Pulmonary artery endothelial cell (primary cell): Measurements from ENCODE around the gene RDH16. TPM values are rescaled to one million over a fixed set of nuclear protein-coding genes. Genes with fewer than 3 reads are reported as not detected.
"Not testable (repeated sequence)": the region's sequence is repeated elsewhere in the genome, so short reads cannot be mapped to it uniquely, and the experiment has no call there.

Source experiments
- DNase-seq: peaks from one replicate; pipeline ENCODE4 v3.0.0-alpha.2; 2011; ENCODE audit warnings: low read depth, low spot score
- total RNA-seq: library from RNA; depleted of rRNA; stranded (reverse); fragments of >200 nt; gene quantifications from 2 replicates; pipeline ENCODE4 v1.2.3, GENCODE V29; 2014

The RDH16 gene
- total RNA-seq, 1 donor from 2014 or later, result under 0.01 TPM

DNA sequence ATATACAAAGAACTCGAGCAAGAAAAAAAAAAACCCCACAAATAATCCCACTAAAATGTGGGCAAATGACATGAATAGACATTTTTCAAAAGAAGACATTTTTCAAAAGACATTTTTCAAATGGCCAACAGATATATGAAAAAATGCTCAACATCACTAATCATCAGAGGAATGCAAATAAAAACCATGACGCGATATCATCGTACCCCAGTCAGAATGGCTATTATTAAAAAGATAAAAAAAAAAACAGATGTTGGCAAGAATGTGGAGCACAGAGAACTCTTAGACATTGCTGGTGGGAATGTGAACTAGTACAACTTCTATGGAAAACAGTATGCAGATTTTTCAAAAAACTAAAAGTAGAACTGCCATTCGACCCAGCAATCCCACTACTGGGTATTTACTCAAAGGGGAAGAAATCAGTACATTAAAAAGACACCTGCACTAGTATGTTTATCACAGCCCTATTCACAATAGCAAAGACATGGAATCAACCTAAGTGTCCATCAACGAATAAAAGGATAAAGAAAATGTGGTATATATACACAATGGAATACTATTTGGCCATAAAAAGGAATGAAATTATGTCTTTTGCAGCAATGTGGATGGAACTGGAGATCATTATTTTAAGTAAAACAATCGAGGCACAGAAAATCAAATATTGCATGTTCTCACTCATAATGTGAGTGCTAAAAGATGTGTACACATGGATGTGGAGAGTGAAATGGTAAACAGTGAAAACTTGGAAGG is 32.6 kb upstream of the RDH16 start:
- DNase-seq, result no peak

DNA sequence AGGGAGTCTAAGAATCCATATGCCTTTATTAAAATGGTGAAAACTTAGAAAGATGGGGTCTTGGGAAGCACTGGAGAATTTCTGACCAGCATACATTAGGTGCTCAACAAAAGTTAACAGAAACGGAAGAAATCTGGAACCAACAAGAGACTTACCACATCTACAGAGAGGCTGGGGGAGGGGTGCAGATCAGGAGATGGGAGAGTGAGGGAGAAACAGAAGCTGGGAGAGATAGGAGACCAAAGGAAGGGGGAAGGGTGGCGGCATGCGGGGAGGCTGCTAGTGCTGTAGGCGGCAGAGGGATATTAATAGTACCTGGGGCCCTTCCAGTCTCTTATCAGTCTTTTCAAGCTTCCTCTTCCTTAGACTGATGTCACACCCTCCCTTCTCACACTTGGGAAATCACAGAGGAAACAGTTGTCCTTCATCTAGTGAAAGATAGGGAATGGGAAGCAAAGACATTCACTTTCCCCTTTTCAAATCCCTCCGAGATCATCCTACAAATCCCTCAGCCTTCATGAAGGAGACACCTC is 30.9 kb upstream of the RDH16 start:
- DNase-seq, result peak; percentile 51

DNA sequence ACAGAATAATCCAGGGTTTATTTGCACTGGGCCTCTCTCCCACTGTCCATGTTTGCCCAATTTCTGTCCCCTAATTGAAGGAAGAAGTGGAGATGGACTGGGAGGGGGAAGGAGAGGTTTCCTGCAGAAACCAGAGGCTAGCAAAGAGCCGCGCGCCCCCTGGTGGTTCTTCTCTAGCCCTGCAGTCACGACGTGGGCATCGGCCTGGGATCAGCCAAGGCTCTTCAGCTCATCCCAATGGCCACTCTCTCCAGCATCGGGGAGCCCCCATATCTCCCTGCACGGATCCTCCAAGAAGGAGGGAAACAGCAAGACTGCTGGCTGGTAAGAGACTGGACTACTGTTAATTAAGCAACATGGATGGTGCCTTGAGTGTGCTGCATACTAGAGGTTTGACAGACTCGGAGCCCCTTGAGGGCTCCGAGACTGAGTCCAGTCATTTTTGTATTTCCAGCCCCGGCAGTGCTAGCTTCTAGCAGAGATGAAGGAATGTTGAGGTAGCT is 30.2 kb upstream of the RDH16 start:
- DNase-seq, result no peak

DNA sequence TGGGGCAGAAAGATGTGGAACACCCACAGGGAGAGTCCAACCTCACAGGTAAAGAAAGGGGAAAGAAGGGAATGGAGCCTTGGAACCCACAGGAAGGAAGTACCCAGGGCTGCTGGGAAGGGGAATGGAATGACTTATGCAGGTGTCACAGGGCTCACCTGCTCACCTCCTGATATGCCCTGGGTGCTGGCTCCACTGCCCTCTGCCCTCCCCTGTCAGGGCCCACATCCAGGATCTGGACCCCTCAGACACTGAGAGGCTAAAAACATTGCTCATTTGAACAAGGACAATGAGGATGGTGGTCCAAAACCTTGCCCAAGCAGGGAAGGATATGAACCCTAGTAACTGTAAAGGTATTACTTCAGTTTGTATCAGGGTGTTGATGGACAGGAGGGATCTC is 29.6 kb upstream of the RDH16 start:
- DNase-seq, result no peak

DNA sequence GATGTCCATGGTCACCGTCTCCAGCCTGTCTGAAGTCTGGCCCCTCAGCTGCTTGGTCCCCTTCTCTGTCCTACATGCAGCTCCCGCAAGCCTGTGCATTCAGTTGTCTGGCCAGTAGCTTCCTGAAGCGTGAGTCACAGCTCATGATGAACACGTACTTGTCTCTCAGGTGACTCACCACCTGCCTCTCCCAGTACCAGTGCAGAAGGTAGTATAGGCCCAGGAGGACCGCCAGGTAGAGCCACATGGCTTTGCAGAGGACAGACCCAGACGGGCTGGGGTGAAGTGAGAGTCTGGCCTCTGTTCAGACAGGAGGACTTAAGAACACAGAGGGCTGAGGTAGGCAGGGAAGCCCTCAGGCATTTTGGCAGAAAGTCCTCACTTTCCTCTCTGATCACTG is 28.3 kb upstream of the RDH16 start:
- not testable (repeated sequence) for DNase-seq

DNA sequence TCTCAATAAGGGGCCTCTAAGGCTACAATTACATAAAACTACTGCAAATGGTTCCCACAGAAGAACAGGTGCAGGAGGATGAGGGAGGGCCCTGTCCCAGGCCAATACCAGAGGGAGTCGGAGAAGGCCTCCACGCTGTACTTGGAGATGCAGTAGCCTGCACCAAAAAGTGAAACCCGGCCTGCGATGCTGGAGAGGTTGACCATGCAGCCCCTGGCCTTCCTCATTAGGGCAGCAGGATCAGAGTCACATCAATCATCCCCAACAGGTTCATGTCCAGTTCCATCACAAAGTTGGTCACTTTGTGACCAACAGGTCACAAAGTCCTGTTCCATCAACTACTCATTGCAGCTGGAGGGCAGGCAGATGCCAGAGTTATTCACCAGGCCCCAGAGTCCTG is 26.0 kb upstream of the RDH16 start:
- DNase-seq, result no peak

DNA sequence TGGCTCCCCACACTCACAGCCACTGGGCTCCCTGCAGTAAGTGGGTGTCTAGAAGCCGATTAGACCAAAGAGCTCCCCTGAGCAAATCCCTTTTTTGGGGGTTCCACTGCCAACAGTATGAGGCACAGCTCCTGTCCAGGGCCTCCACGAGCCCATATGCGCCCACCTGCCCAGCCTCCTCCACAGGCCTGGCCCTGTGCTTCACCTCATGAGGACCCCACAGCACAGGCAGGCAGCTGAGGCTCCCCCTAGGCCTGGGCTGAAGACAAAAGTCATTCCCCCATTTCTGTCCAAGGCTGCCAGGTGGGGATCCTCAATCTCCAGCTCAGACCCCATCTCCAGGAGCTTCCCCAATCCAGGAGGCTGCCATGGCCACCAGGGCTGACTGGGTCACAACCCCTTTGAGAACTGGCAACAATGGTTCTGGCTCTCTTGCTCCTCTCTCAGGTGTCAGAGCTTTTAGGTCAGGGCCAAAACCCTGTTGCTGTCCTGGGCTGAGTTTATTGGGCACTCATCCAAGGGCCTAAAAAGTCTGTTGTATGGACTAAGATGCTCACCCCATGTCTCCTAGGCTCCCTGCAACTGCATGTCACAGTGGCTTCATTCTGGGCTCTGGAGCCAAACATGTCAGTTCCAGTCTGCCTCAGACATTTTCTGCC is 25.3 kb upstream of the RDH16 start:
- not testable (repeated sequence) for DNase-seq

DNA sequence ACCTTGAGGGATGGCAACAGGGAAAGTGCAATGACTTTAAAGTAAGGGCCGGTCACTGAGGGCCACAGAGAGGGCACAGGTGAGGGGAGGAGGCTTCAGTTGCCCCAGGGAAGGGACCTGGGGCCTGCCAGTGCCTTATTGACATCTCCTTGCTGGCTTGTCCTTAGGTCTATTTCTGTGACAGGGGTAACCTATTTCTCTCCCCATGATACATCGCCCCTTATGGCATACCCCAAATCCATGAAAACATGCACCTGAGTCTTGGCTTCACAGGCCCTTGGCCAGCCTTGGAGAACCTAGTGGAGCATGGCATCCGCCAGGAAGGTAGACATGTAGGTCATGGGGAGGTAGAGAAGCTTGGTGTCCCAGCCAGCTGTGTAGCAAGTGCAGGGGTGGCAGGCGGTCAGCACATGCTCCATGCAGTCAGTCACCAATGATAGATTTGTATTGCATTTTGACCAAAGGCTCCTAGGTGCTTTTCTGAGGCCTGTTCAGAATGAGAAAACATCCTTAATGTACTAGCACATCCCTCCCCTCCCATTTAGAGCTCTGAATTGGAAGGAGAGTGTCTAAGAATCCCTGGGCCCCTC is 23.6 kb upstream of the RDH16 start:
- DNase-seq, result no peak

DNA sequence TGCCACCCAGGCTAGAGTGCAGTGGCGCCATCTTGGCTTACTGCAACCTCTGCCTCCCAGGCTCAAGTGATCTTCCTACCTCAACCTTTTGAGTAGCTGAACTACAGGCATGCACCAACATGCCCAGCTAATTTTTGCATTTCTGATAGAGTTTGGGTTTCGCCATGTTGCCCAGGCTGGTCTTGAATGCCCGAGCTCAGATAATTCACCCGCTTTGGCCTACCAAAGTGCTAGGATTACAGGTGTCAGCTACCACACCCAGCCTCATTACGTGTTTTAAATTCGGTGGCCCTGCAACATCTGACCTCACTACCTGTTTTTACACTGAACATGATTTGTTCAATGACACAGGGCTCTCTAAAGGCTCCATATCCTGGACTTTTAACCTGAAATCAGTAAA is 22.9 kb upstream of the RDH16 start:
- DNase-seq, result no peak

DNA sequence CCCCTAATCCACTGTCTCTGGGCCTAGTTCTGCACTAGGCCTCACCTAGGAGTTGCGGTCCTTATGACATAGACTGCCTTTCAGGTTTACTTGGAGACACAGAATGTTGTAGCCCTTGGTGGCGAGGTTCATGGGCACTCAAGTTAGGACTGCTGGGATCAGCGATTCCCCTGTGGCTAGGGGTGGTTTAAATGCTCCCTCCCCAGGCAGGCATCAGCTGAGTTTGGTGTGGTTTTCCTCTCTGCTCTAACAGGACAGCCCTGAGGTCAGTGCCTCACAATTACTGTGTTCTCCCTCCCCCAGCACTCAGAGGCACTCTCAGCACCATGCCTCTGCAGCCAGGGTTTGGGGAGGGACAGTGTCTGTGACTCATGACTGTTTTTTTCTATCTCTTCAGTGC is 22.2 kb upstream of the RDH16 start:
- DNase-seq, result no peak

DNA sequence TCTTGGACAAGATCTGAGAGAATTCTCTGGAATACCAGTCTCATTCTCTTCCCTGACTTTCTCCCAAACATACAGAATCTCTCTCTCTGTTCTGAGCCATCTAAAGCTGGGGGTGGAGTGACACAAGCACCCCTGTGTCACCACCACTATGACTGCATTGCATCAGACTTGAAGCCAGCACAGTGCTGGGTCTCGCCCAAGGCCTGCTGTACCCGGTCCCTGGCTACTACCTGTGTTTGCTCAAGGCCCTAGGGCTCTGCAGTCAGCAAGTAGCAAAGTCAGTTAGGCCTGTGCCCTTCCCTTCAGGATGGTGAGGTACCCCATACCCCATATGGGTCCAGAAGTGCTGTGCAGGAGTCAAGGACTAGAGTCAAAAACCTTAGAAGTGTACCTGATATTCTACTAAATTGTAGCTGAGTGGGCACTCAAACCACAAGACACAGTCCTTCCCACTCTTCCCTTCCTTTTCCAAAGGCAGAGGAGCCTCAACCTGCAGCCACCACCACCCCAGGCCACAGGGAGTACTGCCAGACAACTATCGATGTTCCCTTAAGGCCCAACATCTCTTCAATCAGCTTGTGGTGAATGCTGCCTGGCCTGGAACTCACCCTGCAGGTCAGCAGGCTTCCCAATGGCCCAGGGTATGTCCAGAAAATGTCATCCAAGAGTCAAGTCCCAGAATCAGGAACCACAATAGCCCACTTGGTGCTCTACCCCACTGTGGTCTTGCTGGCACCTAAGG is 21.2 kb upstream of the RDH16 start:
- no peak for DNase-seq

DNA sequence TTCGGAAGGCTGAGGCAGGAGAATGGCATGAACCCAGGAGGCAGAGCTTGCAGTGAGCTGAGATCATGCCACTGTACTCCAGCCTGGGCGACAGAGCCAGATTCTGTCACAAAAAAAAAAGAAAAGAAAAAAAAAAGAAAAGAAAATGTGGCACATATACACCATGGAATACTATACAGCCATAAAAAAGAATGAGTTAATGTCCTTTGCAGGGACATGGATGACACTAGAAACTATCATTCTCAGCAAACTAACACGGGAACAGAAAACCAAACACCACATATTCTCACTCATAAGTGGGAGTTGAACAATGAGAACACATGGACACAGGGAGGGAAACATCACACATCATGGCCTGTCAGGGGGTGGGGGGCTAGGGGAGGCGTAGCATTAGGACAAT is 20.0 kb upstream of the RDH16 start:
- DNase-seq, result not testable (repeated sequence)

DNA sequence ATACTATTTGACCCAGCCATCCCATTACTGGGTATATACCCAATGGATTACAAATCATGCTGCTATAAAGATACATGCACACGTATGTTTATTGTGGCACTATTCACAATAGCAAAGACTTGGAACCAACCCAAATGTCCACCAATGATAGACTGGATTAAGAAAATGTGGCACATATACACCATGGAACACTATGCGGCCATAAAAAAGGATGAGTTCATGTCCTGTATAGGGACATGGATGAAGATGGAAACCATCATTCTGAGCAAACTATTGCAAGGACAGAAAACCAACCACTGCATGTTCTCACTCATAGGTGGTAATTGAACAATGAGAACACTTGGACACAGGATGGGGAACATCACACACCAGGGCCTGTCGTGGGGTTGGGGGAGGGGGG is 16.8 kb upstream of the RDH16 start:
- not testable (repeated sequence) for DNase-seq

DNA sequence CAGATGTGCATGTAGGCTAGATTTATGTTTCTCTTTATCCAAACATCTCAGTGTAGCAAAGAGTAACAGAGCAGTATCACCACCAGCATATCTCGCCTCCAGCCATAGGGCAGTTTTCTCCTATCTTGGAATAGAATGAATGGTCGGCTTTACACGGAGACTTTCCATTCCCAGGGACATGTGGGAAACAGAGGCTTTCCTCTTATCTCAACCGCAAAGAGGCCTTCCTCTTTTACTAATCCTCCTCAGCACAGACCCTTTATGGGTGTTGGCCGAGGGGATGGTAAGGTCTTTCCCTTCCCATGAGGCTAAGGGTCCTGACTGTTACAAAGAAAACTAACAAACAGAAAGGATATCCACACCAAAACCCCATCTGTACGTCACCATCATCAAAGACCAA is 11.5 kb upstream of the RDH16 start:
- DNase-seq, result not testable (repeated sequence)

DNA sequence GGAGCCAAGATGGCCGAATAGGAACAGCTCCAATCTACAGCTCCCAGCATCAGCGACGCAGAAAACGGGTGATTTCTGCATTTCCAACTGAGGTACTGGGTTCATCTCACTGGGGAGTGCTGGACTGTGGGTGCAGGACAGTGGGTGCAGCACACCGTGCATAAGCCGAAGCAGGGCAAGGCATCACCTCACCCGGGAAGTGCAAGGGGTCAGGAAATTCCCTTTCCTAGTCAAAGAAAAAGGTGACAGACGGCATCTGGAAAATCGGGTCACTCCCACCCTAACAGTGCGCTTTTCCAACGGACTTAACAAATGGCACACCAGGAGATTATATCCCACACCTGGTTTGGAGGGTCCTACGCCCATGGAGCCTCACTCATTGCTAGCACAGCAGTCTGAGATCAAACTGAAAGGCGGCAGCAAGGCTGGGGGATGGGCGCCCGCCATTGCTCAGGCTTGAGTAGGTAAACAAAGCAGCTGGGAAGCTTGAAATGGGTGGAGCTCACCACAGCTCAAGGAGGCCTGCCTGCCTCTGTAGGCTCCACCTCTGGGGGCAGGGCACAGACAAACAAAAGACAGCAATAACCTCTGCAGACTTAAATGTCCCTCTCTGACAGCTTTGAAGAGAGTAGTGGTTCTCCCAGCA is 8.7 kb upstream of the RDH16 start:
- not testable (repeated sequence) for DNase-seq

DNA sequence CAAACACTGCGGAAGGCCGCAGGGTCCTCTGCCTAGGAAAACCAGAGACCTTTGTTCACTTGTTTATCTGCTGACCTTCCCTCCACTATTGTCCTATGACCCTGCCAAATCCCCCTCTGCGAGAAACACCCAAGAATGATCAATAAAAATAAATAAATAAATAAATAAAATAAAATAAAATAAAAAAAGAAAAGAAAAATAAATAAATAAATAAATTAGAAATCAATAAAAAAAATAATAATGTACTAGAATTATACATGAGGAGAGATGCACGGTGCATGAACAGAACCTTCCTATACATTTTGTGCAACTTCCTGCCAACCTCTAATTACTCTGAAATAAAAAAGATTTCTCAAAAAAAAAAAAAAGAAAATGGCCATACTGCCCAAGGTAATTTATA is 7.7 kb upstream of the RDH16 start:
- DNase-seq, result not testable (repeated sequence)

DNA sequence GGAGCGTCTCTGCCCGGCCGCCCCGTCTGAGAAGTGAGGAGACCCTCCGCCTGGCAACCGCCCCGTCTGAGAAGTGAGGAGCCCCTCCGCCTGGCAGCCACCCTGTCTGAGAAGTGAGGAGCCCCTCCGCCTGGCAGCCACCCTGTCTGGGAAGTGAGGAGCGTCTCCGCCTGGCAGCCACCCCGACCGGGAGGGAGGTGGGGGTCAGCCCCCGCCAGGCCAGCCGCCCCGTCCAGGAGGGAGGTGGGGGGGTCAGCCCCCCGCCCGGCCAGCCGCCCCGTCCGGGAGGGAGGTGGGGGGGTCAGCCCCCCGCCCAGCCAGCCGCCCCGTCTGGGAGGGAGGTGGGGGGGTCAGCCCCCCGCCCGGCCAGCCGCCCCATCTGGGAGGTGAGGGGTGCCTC is 6.1 kb upstream of the RDH16 start:
- not testable (repeated sequence) for DNase-seq

DNA sequence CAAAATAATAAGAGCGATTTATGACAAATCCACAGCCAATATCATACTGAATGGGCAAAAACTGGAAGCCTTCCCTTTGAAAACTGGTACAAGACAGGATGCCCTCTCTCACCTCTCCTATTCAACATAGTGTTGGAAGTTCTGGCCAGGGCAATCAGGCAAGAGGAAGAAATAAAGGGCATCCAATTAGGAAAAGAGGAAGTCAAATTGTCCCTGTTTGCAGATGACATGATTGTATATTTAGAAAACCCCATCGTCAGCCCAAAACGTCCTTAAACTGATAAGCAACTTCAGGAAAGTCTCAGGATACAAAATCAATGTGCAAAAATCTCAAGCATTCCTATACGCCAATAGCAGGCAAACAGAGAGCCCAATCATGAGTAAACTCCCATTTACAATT is 4.8 kb upstream of the RDH16 start:
- not testable (repeated sequence) for DNase-seq

DNA sequence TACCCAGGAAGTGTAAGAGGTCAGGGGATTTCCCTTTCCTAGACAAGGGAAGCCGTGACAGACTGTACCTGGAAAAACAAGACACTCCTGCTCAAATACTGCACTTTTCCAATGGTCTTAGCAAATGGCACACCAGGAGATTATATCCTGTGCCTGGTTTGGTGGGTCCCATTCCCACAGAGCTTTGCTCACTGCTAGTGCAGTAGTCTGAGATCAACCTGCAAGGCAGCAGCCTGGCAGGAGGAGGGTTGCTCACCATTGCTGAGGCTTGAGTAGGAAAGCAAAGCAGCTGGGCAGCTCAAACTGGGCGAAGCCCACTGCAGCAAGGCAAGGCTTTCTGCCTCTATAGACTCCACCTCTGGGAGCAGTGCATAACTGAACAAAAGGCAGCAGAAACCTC is 1.0 kb upstream of the RDH16 start:
- DNase-seq, result no peak

DNA sequence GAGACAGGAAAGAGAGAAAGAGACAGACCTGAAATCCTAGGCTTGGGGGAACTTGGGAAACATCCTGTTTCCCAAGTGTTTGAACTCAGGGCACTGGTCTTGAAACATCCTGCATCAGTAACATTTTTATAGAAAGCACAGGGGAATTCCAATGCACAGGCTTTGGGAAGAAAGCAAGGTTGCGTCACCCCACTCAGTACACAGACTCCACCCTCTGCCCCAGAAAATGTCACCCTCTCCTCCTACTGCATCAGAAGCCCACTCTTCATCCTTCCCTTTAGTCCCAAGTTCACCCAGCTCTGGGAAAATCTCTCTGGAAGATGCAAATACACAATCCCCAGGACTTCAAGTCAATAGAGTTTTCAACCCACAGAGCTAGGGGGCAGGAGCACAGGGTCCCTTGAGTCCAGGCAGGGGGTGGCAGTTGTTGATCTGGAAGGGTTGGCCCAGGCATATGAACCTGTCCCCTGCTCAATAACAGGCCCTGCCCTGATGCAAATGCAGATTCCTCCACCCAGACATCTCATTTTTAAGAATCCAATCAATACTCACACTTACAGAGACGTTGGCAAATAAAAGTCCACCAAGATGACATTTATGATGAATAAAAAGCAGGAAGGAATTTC is 1.7 kb downstream of the RDH16 start:
- no peak for DNase-seq

DNA sequence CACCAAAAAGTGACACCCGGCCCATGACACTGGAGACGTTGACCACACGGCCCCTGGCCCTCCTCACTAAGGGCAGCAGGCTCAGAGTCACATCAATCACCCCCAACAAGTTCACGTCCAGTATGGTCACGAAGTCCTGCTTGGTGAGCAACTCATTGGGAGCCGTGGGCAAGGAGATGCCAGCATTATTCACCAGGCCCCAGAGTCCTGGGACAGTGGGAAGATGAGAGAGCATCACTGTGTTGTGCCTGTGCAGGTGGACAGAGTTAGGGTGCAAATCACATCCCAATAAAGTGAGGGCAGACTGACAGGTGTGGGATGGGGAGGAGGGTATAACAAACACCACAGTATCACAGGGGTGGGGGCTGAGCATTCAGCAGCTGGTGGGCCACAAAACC is 2.5 kb downstream of the RDH16 start:
- DNase-seq, result no peak
